Gastrocnemius medialis (tissue), 4 donors: ENCODE results near the gene SLC12A2. TPM values are rescaled to one million over a fixed set of nuclear protein-coding genes. Genes with fewer than 3 reads are reported as not detected.

ENCODE experiments used
- ATAC-seq, 2 donors: fragments of 150-250 bp; one replicate each; pipeline ENCODE4 v1.9.1; 2016
- DNase-seq, 2 donors: peaks; one replicate each; pipeline ENCODE4 v3.0.0-alpha.2; 2019
- H3K27ac ChIP-seq, 4 donors: fragments of 200-600 bp; sonication (generic); 1 replicate in 1 of 4; 2 replicates in 3 of 4; pipeline ENCODE4 v1.5.1; 2016 to 2018; ENCODE audit warnings: mild to moderate bottlenecking in 2 of 4, moderate library complexity in 1 of 4
- H3K27me3 ChIP-seq, 3 donors: fragments of 200-600 bp; sonication (generic) in 2 of 3; 1 replicate in 1 of 3; 2 replicates in 2 of 3; pipeline versions ENCODE4 v1.5.1 to v1.6.0; 2016 to 2019; ENCODE audit warnings: mild to moderate bottlenecking in 1 of 3, moderate library complexity in 1 of 3
- H3K36me3 ChIP-seq, 2 donors: fragments of 200-600 bp; sonication (generic) in 1 of 2; one replicate each; pipeline ENCODE4 v1.5.1; 2017 to 2018
- H3K4me1 ChIP-seq, 2 donors: fragments of 200-600 bp; sonication (generic) in 1 of 2; one replicate each; pipeline ENCODE4 v1.5.1; 2016 to 2017; ENCODE audit warnings: mild to moderate bottlenecking in 2 of 2
- H3K4me3 ChIP-seq, 4 donors: fragments of 200-600 bp; sonication (generic) in 3 of 4; 1 replicate in 1 of 4; 2 replicates in 3 of 4; pipeline ENCODE4 v1.5.1; 2016 to 2019; ENCODE audit warnings: mild to moderate bottlenecking in 2 of 4
- H3K9me3 ChIP-seq, 3 donors: fragments of 200-600 bp; sonication (generic) in 2 of 3; 1 replicate in 1 of 3; 2 replicates in 2 of 3; pipeline ENCODE4 v1.5.1; 2016 to 2019
- CTCF ChIP-seq, 5 experiments: fragments of 450-650 bp in 3 of 5; fragments of 200-600 bp in 2 of 5; sonication (generic) in 2 of 5; IDR thresholded peaks in 4 of 5; conservative IDR thresholded peaks in 1 of 5; 1 replicate in 4 of 5; 2 replicates in 1 of 5; pipeline ENCODE4 v1.5.1; 2016 to 2019; ENCODE audit warnings: antibody characterized with exemption in 5 of 5, mild to moderate bottlenecking in 3 of 5, moderate library complexity in 3 of 5
- POLR2A ChIP-seq, 2 donors: fragments of 450-650 bp; IDR thresholded peaks; one replicate each; pipeline ENCODE4 v1.6.1; 2017; ENCODE audit warnings: antibody characterized with exemption in 2 of 2, mild to moderate bottlenecking in 2 of 2, moderate library complexity in 2 of 2
- in situ Hi-C, 4 donors: fragments of 200-750 bp; cut with MboI; loops; one replicate each; pipeline versions ENCODE4 v1.15.0 to v1.8.0; 2017; ENCODE audit warnings: low sequenced_read_pairs in 4 of 4
- intact Hi-C: fragments of 100-400 bp; cut with DNase I; formaldehyde crosslinking; loops from one replicate; pipeline ENCODE4 v1.15.1; 2023; ENCODE audit warnings: low total_unique reads
- total RNA-seq, 4 donors: library from RNA; depleted of rRNA; stranded (reverse); fragments of >200 nt; gene quantifications; one replicate each; pipeline versions ENCODE4 v1.1.0 to v1.2.3, GENCODE V29; 2016

SLC12A2 gene
- total RNA-seq, 4 donors from 2014 or later: 11.6 to 21.0 (median 17.2) TPM

DNA sequence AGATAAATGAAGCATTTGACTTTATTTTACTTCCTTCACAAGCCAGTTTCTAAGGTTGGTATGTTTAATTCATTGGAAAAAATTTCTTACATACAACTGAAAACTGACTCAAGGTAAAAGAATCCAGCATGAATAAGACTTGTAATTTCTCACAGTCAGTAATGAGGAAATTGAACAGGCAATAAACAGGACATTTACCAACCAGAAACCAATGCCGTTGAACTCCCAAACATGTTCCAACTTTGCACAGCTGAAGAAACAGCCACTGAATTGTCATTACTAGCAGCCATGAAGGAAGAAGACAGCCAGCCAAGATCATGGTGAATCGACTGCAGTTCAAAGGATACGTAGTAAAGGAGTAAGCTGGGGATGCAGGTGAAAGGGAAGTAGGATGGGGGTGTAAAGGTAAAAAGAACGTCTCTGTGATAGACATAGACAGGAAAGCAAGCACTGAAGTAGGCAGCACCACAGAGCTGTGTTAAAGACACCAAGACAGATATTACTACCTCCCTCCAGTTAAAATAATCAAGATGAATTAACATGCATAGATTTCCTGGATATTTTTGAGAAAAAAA is 21.3 kb upstream of the SLC12A2 start:
- ATAC-seq (no peak), DNase-seq (no peak)
- Histone ChIP-seq H3K27ac (no peak overlapping the region), H3K4me1 (no peaks in the 10 kb centered on the region), H3K36me3 (no peaks in the 10 kb centered on the region), H3K9me3 (no peaks in the 10 kb centered on the region), H3K4me3 (no peak overlapping the region), H3K27me3 (no peaks in the 10 kb centered on the region)
- intact Hi-C loops (no loop called here), in situ Hi-C loops (no loop called here)
- TF ChIP-seq POLR2A (IDR thresholded peaks at IDR 0.05) (no peak), CTCF (IDR thresholded peaks at IDR 0.05 in 4 of 5, conservative IDR thresholded peaks at IDR 0.05 in 1 of 5) (no peak)

- no peak for ATAC-seq
- no peak overlapping the region for H3K27ac ChIP-seq
- no peaks in the 10 kb centered on the region for H3K27me3 ChIP-seq
- H3K9me3 ChIP-seq: no peaks in the 10 kb centered on the region
- no peak overlapping the region for H3K4me3 ChIP-seq
- peaks cover 0 to 6% of the 10 kb centered on the region in 2 donors for H3K4me1 ChIP-seq
- in situ Hi-C loops: no loop called here
- no peaks in the 10 kb centered on the region for H3K36me3 ChIP-seq
- no peak for DNase-seq
- no peak for TF ChIP-seq POLR2A (IDR thresholded peaks at IDR 0.05)
- no peak for TF ChIP-seq CTCF (IDR thresholded peaks at IDR 0.05 in 4 of 5, conservative IDR thresholded peaks at IDR 0.05 in 1 of 5)
- intact Hi-C loops: no loop called here
Observed at GRCh38 chr5:128074171-128074570, 9.4 kb upstream of the SLC12A2 start.

- intact Hi-C loops: no loop called here
- in situ Hi-C loops: loop anchor here in 2 of 4 donors (25.0 kb wide), 1 partner anchor 513 kb away; no protein-coding TSS in a partner anchor
- ATAC-seq (no peak), DNase-seq (no peak)
- Histone ChIP-seq H3K36me3 (no peaks in the 10 kb centered on the region), H3K9me3 (no peaks in the 10 kb centered on the region), H3K27ac (no peak overlapping the region), H3K27me3 (no peaks in the 10 kb centered on the region), H3K4me3 (no peak overlapping the region), H3K4me1 (peaks cover 0 to 14% of the 10 kb centered on the region in 2 donors)
- TF ChIP-seq CTCF (IDR thresholded peaks at IDR 0.05 in 4 of 5, conservative IDR thresholded peaks at IDR 0.05 in 1 of 5): no peak
- no peak for TF ChIP-seq POLR2A (IDR thresholded peaks at IDR 0.05)
Observed at GRCh38 chr5:128074953-128075352, 8.6 kb upstream of the SLC12A2 start.

- H3K4me3 ChIP-seq: no peak overlapping the region
- H3K27ac ChIP-seq: no peak overlapping the region
- no peaks in the 10 kb centered on the region for H3K9me3 ChIP-seq
- DNase-seq (no peak), ATAC-seq (no peak)
- H3K4me1 ChIP-seq: peaks cover 15 to 34% of the 10 kb centered on the region in 2 donors
- H3K36me3 ChIP-seq: no peaks in the 10 kb centered on the region
- in situ Hi-C loops (loop anchor here in 2 of 4 donors (25.0 kb wide), 1 partner anchor 515 kb away; no protein-coding TSS in a partner anchor), intact Hi-C loops (no loop called here)
- H3K27me3 ChIP-seq: no peaks in the 10 kb centered on the region
- no peak for TF ChIP-seq CTCF (IDR thresholded peaks at IDR 0.05 in 4 of 5, conservative IDR thresholded peaks at IDR 0.05 in 1 of 5)
- TF ChIP-seq POLR2A (IDR thresholded peaks at IDR 0.05): no peak
Observed at GRCh38 chr5:128077526-128077925, 6.0 kb upstream of the SLC12A2 start.
